ENCODE results near the gene OSBPL8.

- TF ChIP-seq POLR2A (IDR thresholded peaks at IDR 0.05), result no peak
- TF ChIP-seq POLR2AphosphoS5 (IDR thresholded peaks at IDR 0.05), result no peak
- no peak for TF ChIP-seq EP300 (IDR thresholded peaks at IDR 0.05; ENCODE audit: low read depth)
Measured at GRCh38 chr12:76555231-76555767, 4.3 kb downstream of the OSBPL8 start.

Measured in transverse colon (tissue), 3 donors.